Measurements from ENCODE around the gene ZBTB7C. TPM values are rescaled to one million over a fixed set of nuclear protein-coding genes. Genes with fewer than 3 reads are reported as not detected.

The ZBTB7C gene
- total RNA-seq, 1 experiment from 2014 or later: 0.33 TPM

DNA sequence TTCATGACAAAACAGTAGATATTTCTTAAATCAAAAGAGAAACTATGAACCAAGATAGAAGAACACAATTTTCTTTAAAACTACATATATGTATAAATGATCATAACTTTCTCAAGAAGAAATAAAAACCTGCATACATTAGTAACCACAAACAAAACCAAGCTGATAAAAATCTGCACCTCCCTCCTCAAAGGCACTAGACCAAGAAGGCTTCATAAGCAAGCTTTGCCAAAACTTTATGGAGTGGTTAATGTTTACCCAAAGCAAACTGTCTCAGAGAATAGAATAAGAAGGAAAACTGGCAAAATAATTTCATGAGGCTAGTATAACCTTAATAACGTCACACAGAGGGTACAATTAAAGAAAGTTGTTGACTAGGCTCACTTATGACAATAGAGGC lies 138.3 kb downstream of the ZBTB7C start:
- H3K56ac ChIP-seq (ENCODE audit: insufficient read length, low read depth, low read length): no peak overlapping the region
- no peak overlapping the region for H3K27ac ChIP-seq (ENCODE audit: insufficient read length, low read depth, low read length)
- no peaks in the 10 kb centered on the region for H3K79me2 ChIP-seq (ENCODE audit: insufficient read depth, low read length)
- no peak overlapping the region for H2BK5ac ChIP-seq (ENCODE audit: insufficient read length, low read length)
- H3K23me2 ChIP-seq (ENCODE audit: insufficient read length, low read depth, low read length, poor library complexity, severe bottlenecking): no peaks in the 10 kb centered on the region
- no peak overlapping the region for H2AK5ac ChIP-seq (ENCODE audit: insufficient read length, low read length)
- H2AFZ ChIP-seq (ENCODE audit: low read length): no peak overlapping the region
- no peak overlapping the region for H3K4ac ChIP-seq (ENCODE audit: low read depth, low read length)
- no peak overlapping the region for H4K5ac ChIP-seq (ENCODE audit: insufficient read length, low read depth, low read length)
- TF ChIP-seq, protein P1, sequence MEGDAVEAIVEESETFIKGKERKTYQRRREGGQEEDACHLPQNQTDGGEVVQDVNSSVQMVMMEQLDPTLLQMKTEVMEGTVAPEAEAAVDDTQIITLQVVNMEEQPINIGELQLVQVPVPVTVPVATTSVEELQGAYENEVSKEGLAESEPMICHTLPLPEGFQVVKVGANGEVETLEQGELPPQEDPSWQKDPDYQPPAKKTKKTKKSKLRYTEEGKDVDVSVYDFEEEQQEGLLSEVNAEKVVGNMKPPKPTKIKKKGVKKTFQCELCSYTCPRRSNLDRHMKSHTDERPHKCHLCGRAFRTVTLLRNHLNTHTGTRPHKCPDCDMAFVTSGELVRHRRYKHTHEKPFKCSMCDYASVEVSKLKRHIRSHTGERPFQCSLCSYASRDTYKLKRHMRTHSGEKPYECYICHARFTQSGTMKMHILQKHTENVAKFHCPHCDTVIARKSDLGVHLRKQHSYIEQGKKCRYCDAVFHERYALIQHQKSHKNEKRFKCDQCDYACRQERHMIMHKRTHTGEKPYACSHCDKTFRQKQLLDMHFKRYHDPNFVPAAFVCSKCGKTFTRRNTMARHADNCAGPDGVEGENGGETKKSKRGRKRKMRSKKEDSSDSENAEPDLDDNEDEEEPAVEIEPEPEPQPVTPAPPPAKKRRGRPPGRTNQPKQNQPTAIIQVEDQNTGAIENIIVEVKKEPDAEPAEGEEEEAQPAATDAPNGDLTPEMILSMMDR (conservative IDR thresholded peaks at IDR 0.05): no peak
- no peak overlapping the region for H4K8ac ChIP-seq (replicated peaks; ENCODE audit: insufficient read length, low read depth, low read length)
- no peaks in the 10 kb centered on the region for H4K20me1 ChIP-seq (ENCODE audit: control insufficient read depth, insufficient read depth, insufficient read length)
- H3K27me3 ChIP-seq (ENCODE audit: insufficient read depth, low read length): no peaks in the 10 kb centered on the region
- WGBS (ENCODE audit: extremely low coverage, insufficient read length, low lambda C conversion rate): no CpG with 5 or more reads among the region's 1 CpG
- no peak overlapping the region for H2BK12ac ChIP-seq (ENCODE audit: insufficient read length, low read depth, low read length)
- no peak overlapping the region for H2BK15ac ChIP-seq (ENCODE audit: low read depth, low read length)
- H2BK120ac ChIP-seq (ENCODE audit: low read depth, low read length, poor library complexity, severe bottlenecking): no peak overlapping the region
- no peak overlapping the region for H3K14ac ChIP-seq (ENCODE audit: insufficient read depth, low read length)
- no peaks in the 10 kb centered on the region for H3K36me3 Mint-ChIP-seq (ENCODE audit: insufficient read depth in 1 of 3, low read depth in 3 of 3)
- H3K9ac ChIP-seq (ENCODE audit: extremely low read depth, insufficient read length, low read length): no peak overlapping the region
- no peaks in the 10 kb centered on the region for H3K79me1 ChIP-seq (ENCODE audit: insufficient read depth, low read depth, low read length, poor library complexity, severe bottlenecking)
- H3K4me1 Mint-ChIP-seq: peaks cover 0 to 6% of the 10 kb centered on the region in 2 experiments; a peak in 3 of 4 replicates
- H3K27me3 Mint-ChIP-seq (ENCODE audit: low read depth): no peaks in the 10 kb centered on the region; the same call in 1 of the 2 replicates
- H3K4me1 ChIP-seq (ENCODE audit: insufficient read depth, low read length): no peaks in the 10 kb centered on the region; the same call in 1 of the 2 replicates
- peaks cover 0 to 2% of the 10 kb centered on the region in 2 experiments; a peak in 1 of 5 replicates for H3K9me3 Mint-ChIP-seq
- no peak for DNase-seq
- no peak overlapping the region for H3K4me3 Mint-ChIP-seq
- H3K9me3 ChIP-seq (ENCODE audit: control insufficient read depth, low read depth, low read length): no peaks in the 10 kb centered on the region
- H2BK20ac ChIP-seq (ENCODE audit: low read depth, low read length, poor library complexity, severe bottlenecking): no peak overlapping the region
- H3K4me2 ChIP-seq (ENCODE audit: insufficient read depth, insufficient read length, low read length): no peak overlapping the region
- H4K91ac ChIP-seq (ENCODE audit: insufficient read length, low read depth, low read length): no peak overlapping the region
- H3T11ph ChIP-seq (ENCODE audit: low read length): no peak overlapping the region
- no peak overlapping the region for H3K23ac ChIP-seq (ENCODE audit: insufficient read length, low read depth, low read length)
- H3K27ac Mint-ChIP-seq: no peak overlapping the region
- H3K18ac ChIP-seq (ENCODE audit: insufficient read length, low read depth, low read length): no peak overlapping the region

Measured in H9 (cell line).